Osteoblast (primary cell): ENCODE data around the gene LIX1. TPM values are rescaled to one million over a fixed set of nuclear protein-coding genes. Genes with fewer than 3 reads are reported as not detected.

Experiments
- DNase-seq: peaks from one replicate; pipeline ENCODE4 v3.0.0; 2011; ENCODE audit warnings: low spot score, mixed read lengths; ENCODE audit not compliant: insufficient read length; ENCODE audit errors: missing footprints
- H2AFZ ChIP-seq: 2 replicates; pipeline ENCODE4 v1.6.0; 2011; ENCODE audit warnings: mild to moderate bottlenecking, low read length
- H3K27ac ChIP-seq: 2 replicates; pipeline ENCODE4 v1.5.1; 2011; ENCODE audit warnings: mild to moderate bottlenecking, low read depth, low read length, moderate library complexity
- H3K27me3 ChIP-seq: 2 replicates; pipeline ENCODE4 v1.6.0; 2012; ENCODE audit warnings: mild to moderate bottlenecking, control low read depth, inconsistent platforms, low read length, moderate library complexity; ENCODE audit not compliant: insufficient read depth
- H3K36me3 ChIP-seq: 2 replicates; pipeline ENCODE4 v1.5.1; 2011; ENCODE audit warnings: mild to moderate bottlenecking, low read length, control low read depth, moderate library complexity; ENCODE audit not compliant: insufficient read depth
- H3K4me1 ChIP-seq: 2 replicates; pipeline ENCODE4 v1.5.1; 2011; ENCODE audit warnings: mild to moderate bottlenecking, low read length, control low read depth, moderate library complexity; ENCODE audit not compliant: insufficient read depth
- H3K4me2 ChIP-seq: 2 replicates; pipeline ENCODE4 v1.6.0; 2011; ENCODE audit warnings: mild to moderate bottlenecking, low read length; ENCODE audit not compliant: insufficient read depth
- H3K4me3 ChIP-seq: fragments of 200-600 bp; sonication (generic); 3 replicates; pipeline ENCODE4 v1.5.1; 2012; ENCODE audit warnings: mild to moderate bottlenecking, low read length, inconsistent platforms; ENCODE audit not compliant: insufficient read depth
- H3K79me2 ChIP-seq: 2 replicates; pipeline ENCODE4 v1.6.0; 2012; ENCODE audit warnings: mild to moderate bottlenecking, low read length, control low read depth, inconsistent platforms; ENCODE audit not compliant: insufficient read depth
- H3K9me3 ChIP-seq: 2 replicates; pipeline ENCODE4 v1.5.1; 2011; ENCODE audit warnings: low read depth, low read length, control low read depth
- H4K20me1 ChIP-seq: 2 replicates; pipeline ENCODE4 v1.6.0; 2012; ENCODE audit warnings: mild to moderate bottlenecking, low read length, control low read depth; ENCODE audit not compliant: insufficient read depth
- CTCF ChIP-seq: IDR thresholded peaks from 2 replicates; pipeline ENCODE4 v1.5.1; 2011; ENCODE audit warnings: mild to moderate bottlenecking, low read depth, low read length, moderate library complexity; ENCODE audit errors: extremely low read depth
- total RNA-seq: library from RNA; depleted of rRNA; stranded (reverse); fragments of >200 nt; gene quantifications from 2 replicates; pipeline ENCODE4 v1.2.3, GENCODE V29; 2012

The LIX1 gene
- total RNA-seq, 1 donor = not detected

GRCh38 chr5:97047076-97047475 lies 95.3 kb downstream of the LIX1 start:
- Histone ChIP-seq H3K4me1 (peaks cover 6% of the 10 kb centered on the region), H3K4me2 (no peak overlapping the region), H3K27me3 (peaks cover 26% of the 10 kb centered on the region), H3K79me2 (no peaks in the 10 kb centered on the region), H2AFZ (no peak overlapping the region), H3K4me3 (no peak overlapping the region), H3K36me3 (no peaks in the 10 kb centered on the region), H3K27ac (no peak overlapping the region), H3K9me3 (no peaks in the 10 kb centered on the region), H4K20me1 (no peaks in the 10 kb centered on the region)
- no peak for DNase-seq
- no peak for TF ChIP-seq CTCF

DNA sequence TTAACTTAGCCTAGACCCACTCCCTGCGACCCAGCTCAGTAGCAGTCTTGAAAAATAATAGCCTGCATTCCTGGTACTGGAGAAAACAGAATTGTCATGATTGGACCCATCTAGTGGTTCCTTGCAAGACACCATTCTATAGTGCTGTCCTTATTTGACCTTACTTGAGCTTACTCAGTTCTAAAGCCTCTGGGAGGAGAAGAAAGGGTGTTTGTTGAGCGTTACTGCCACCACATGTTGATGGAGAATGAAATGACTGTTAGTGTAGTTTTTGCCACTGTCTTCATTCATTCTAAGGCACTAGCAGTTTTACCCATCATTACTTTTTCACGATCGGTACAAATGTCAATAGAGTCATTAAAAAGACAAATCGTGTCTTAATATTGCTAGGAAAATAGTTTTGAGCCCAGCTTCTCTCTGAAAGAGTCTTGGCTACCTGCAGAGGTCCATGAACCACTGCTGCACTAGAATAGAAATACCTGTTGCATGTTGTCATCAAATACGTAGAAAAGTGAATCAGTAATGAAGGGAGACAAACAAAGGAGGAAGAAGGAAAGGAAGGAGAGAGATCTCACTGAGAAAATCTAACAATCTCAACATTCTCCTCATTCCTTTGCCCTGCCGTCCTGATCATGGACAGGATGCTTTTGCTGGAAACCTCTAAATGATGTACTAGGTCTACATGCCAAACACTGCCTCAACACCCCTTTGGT lies 96.0 kb downstream of the LIX1 start:
- no peaks in the 10 kb centered on the region for H4K20me1 ChIP-seq
- no peaks in the 10 kb centered on the region for H3K79me2 ChIP-seq
- peak overlapping the region; percentile 42 for H3K4me2 ChIP-seq
- TF ChIP-seq CTCF = peak; percentile 24
- peaks cover 26% of the 10 kb centered on the region for H3K27me3 ChIP-seq
- H3K9me3 ChIP-seq = no peaks in the 10 kb centered on the region
- H2AFZ ChIP-seq = peak overlapping the region; percentile 27
- peaks cover 6% of the 10 kb centered on the region for H3K4me1 ChIP-seq
- H3K4me3 ChIP-seq = no peak overlapping the region
- H3K27ac ChIP-seq = no peak overlapping the region
- DNase-seq = peak; percentile 56
- no peaks in the 10 kb centered on the region for H3K36me3 ChIP-seq

- H3K4me3 ChIP-seq = no peak overlapping the region
- peaks cover 6% of the 10 kb centered on the region for H3K4me1 ChIP-seq
- TF ChIP-seq CTCF = peak; percentile 54
- H3K9me3 ChIP-seq = no peaks in the 10 kb centered on the region
- H3K27ac ChIP-seq = no peak overlapping the region
- H3K36me3 ChIP-seq = no peaks in the 10 kb centered on the region
- DNase-seq = peak; percentile 15
- no peak overlapping the region for H3K4me2 ChIP-seq
- no peaks in the 10 kb centered on the region for H3K79me2 ChIP-seq
- no peaks in the 10 kb centered on the region for H4K20me1 ChIP-seq
- no peak overlapping the region for H2AFZ ChIP-seq
- peaks cover 8% of the 10 kb centered on the region for H3K27me3 ChIP-seq
Measured at GRCh38 chr5:97044052-97044451, 98.4 kb downstream of the LIX1 start.

DNA sequence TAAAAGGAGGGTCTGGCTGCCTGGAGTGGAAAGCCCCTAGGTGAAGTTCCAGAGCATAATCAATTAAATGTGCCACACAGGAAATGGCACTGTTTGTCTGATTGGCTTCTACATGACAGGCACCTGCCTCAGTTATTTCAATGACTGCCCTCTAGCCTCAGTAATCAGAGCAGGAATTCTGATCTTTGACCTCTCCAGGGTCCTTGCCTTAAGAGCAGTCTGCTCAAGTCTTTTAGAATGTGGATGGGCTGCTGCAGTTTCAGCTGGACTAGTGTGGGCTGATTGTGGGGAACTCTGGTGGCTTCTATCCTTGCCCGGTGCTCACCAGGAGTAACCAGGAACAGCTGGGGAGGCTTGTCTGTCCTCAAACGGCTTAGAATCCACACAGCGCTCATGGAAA lies 98.9 kb downstream of the LIX1 start:
- TF ChIP-seq CTCF = no peak
- Histone ChIP-seq H3K79me2 (no peaks in the 10 kb centered on the region), H3K4me2 (no peak overlapping the region), H3K27ac (no peak overlapping the region), H4K20me1 (no peaks in the 10 kb centered on the region), H2AFZ (no peak overlapping the region), H3K27me3 (peaks cover 7% of the 10 kb centered on the region), H3K9me3 (no peaks in the 10 kb centered on the region), H3K36me3 (no peaks in the 10 kb centered on the region), H3K4me3 (no peak overlapping the region), H3K4me1 (peaks cover 6% of the 10 kb centered on the region)
- DNase-seq = no peak
